D721Med (cell line): ENCODE measurements around the gene PDE4B.

ENCODE experiments used
- DNase-seq: peaks from one replicate; pipeline ENCODE4 v3.0.0; 2011; ENCODE audit warnings: low spot score; ENCODE audit not compliant: insufficient read length
- FAIRE-seq: peaks from 2 replicates; lab custom pipeline; 2011; peaks lifted over from hg19 to GRCh38; lab: Jason Lieb, UNC
- TF ChIP-seq, protein P1 (sequence below): IDR thresholded peaks from 2 replicates; pipeline ENCODE4 v1.5.1; 2012; ENCODE audit warnings: mild to moderate bottlenecking, control low read depth; ENCODE audit not compliant: insufficient read depth; ENCODE audit errors: missing control alignments

The PDE4B gene

DNA sequence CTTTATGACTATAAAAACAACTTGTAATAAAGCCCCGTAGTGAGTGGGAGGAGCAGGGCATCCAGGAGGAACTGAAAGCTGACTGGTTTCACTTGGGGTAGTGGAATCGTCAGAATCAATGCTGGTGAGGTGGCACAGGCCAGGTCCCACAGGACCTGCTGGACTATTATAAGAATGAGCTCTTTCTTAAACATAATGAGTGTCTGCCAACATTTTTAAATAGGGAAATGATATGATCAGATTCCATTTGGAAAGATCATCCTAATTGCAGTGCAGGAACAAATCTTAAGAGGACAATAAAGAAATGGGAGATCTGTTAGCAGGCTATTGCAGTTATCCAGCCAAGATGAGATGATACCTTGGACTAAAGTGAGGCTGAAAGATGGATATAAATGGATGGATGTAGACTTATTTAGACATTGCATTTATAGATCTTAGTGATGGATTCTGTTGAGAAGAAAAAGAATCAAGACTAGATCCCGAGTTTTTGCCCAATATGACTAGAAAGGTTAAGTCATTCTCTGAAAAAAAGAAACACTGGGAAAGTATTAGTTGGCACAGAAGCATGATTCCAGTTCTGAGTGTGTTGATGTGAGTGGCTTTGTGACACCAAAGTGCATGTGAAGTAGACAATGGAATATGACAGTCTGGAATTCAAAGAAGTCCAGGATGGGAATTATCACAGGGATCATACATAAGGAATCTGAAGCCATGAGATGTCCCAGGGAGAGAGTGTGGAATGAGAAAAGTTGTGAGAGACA is 587.9 kb downstream of the PDE4B start:
- FAIRE-seq (no peak), DNase-seq (no peak)
- TF ChIP-seq, protein P1, sequence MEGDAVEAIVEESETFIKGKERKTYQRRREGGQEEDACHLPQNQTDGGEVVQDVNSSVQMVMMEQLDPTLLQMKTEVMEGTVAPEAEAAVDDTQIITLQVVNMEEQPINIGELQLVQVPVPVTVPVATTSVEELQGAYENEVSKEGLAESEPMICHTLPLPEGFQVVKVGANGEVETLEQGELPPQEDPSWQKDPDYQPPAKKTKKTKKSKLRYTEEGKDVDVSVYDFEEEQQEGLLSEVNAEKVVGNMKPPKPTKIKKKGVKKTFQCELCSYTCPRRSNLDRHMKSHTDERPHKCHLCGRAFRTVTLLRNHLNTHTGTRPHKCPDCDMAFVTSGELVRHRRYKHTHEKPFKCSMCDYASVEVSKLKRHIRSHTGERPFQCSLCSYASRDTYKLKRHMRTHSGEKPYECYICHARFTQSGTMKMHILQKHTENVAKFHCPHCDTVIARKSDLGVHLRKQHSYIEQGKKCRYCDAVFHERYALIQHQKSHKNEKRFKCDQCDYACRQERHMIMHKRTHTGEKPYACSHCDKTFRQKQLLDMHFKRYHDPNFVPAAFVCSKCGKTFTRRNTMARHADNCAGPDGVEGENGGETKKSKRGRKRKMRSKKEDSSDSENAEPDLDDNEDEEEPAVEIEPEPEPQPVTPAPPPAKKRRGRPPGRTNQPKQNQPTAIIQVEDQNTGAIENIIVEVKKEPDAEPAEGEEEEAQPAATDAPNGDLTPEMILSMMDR, result no peak

- peak; percentile 48 for FAIRE-seq
These were observed 589.1 kb downstream of the PDE4B start for GRCh38 chr1:66381621-66382275.

DNA sequence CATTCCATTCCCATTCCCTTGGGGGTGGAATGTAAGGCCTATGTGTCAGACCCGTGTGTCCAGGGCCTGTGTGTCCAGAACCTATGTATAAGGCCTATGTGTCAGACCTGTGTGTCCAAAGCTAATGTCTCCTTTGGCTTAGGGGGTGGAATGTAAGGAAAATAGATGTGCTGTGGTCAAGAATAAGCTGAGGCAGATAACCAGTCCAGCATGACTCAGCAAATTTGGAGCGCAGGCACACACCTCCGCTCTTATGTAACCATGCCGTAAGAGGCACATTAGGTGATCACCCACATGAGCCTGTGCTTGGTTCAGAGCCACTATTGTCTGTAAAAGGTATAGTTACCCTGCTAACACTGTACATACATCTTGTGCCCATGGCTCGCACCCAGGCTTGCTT is 590.5 kb downstream of the PDE4B start:
- TF ChIP-seq, protein P1, result no peak
- no peak for FAIRE-seq
- no peak for DNase-seq

More at GRCh38 chr1:66381621-66382275, 589.1 kb downstream of the PDE4B start:
- TF ChIP-seq, protein P1, result no peak
- no peak for DNase-seq

GRCh38 chr1:66383611-66384010 is 590.9 kb downstream of the PDE4B start:
- TF ChIP-seq, protein P1, result no peak

GRCh38 chr1:66384258-66384921 is 591.7 kb downstream of the PDE4B start:
- TF ChIP-seq, protein P1, result no peak
- no peak for DNase-seq
- no peak for FAIRE-seq

More at GRCh38 chr1:66383611-66384010, 590.9 kb downstream of the PDE4B start:
- no peak for DNase-seq
- no peak for FAIRE-seq

- TF ChIP-seq, protein P1, result no peak
- FAIRE-seq (no peak), DNase-seq (no peak)
These were observed 594.0 kb downstream of the PDE4B start for GRCh38 chr1:66386712-66387111.
